VCaP (cell line): ENCODE results near the gene SERPINI2.

Source experiments
- H3K27ac ChIP-seq: fragments of 450-650 bp; 2 replicates; pipeline ENCODE4 v1.5.1; 2017
- TF ChIP-seq, protein P1 (sequence below): fragments of 450-650 bp; conservative IDR thresholded peaks from 2 replicates; pipeline ENCODE4 v1.5.1; 2017; ENCODE audit warnings: mild to moderate bottlenecking, moderate library complexity

Gene SERPINI2

GRCh38 chr3:167493244-167493643 lies 19.4 kb upstream of the SERPINI2 start:
- TF ChIP-seq, protein P1, sequence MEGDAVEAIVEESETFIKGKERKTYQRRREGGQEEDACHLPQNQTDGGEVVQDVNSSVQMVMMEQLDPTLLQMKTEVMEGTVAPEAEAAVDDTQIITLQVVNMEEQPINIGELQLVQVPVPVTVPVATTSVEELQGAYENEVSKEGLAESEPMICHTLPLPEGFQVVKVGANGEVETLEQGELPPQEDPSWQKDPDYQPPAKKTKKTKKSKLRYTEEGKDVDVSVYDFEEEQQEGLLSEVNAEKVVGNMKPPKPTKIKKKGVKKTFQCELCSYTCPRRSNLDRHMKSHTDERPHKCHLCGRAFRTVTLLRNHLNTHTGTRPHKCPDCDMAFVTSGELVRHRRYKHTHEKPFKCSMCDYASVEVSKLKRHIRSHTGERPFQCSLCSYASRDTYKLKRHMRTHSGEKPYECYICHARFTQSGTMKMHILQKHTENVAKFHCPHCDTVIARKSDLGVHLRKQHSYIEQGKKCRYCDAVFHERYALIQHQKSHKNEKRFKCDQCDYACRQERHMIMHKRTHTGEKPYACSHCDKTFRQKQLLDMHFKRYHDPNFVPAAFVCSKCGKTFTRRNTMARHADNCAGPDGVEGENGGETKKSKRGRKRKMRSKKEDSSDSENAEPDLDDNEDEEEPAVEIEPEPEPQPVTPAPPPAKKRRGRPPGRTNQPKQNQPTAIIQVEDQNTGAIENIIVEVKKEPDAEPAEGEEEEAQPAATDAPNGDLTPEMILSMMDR: peak; percentile 23; the same call in 1 of the 2 replicates
- H3K27ac ChIP-seq: no peak overlapping the region

GRCh38 chr3:167491621-167492020 lies 17.8 kb upstream of the SERPINI2 start:
- H3K27ac ChIP-seq: no peak overlapping the region
- TF ChIP-seq, protein P1: no peak

DNA sequence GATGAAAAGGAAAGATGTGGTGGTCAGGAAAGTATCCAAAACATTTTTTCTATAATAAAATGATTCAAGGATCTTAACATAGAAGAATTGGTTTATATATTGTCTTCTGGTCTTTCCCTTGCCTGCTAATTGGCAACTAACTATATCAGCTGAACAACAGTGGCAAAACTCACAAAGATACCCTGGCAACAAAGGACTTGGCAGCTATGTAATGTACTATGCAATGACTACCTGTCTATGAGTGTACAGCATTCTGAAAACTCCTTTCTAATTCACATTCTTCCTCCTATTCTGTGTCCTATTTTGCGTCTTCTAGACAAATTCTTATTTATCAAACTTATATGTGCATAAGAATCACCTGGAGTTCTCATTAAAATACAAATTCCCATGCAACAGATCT lies 15.7 kb upstream of the SERPINI2 start:
- H3K27ac ChIP-seq: no peak overlapping the region
- TF ChIP-seq, protein P1: no peak

DNA sequence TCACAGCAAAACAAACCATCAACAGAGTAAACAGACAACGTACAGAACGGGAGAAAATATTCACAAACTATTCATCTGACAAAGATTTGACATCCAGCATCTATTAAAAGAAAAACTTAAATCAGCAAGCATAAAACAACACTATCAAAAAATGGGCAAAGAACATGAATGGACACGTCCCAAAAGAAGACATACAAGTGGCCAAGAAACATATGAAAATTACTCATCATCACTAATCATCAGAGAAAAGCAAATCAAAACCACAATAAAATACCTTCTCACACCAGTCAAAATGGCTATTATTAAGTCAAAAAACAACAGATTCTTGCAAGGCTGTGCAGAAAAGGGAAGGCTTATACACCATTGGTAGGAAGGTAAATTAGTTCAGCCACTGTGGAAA lies 13.7 kb upstream of the SERPINI2 start:
- TF ChIP-seq, protein P1: no peak
- no peak overlapping the region for H3K27ac ChIP-seq

DNA sequence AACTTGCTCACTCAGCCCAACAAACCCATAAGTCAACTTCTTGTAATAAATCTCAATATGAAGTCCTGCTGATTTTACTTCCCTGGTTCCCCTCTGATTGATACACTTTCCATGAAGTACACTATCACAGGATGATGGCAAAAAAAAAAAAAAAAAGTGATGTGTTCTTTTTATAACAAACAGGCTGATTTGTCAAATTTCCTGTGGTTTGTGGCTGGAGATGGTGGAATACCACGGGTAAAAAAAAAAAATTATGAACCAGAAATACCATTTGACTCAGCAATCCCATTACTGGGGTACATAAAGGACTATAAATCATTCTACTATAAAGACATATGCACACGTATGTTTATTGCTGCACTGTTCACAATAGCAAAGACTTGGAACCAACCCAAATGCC lies 10.7 kb upstream of the SERPINI2 start:
- TF ChIP-seq, protein P1: no peak
- no peak overlapping the region for H3K27ac ChIP-seq

- H3K27ac ChIP-seq: no peak overlapping the region
- TF ChIP-seq, protein P1: no peak
These were observed 10.1 kb upstream of the SERPINI2 start for GRCh38 chr3:167483708-167484475.

- TF ChIP-seq, protein P1: no peak
- no peak overlapping the region for H3K27ac ChIP-seq
These were observed 7.3 kb upstream of the SERPINI2 start for GRCh38 chr3:167481164-167481563.
